Fibroblast of lung (primary cell): ENCODE measurements around the gene KHSRP. TPM values are rescaled to one million over a fixed set of nuclear protein-coding genes. Genes with fewer than 3 reads are reported as not detected.
A peak's percentile ranks its signal among the peaks of the same experiment; 100 is the strongest.

Experiments used
- DNase-seq, 2 donors: peaks; one replicate each; pipeline versions ENCODE4 v3.0.0 to v3.0.0-alpha.2; 2010; ENCODE audit warnings: low read depth in 2 of 2
- H2AFZ ChIP-seq: 2 replicates; pipeline ENCODE4 v1.5.1; 2012; ENCODE audit warnings: low read length, control low read depth, inconsistent platforms
- H3K27ac ChIP-seq: 2 replicates; pipeline ENCODE4 v1.5.1; 2011; ENCODE audit warnings: low read length, control low read depth; ENCODE audit not compliant: insufficient read depth
- H3K27me3 ChIP-seq: 2 replicates; pipeline ENCODE4 v1.5.1; 2011; ENCODE audit warnings: mild to moderate bottlenecking, low read length; ENCODE audit not compliant: control insufficient read depth, insufficient read depth
- H3K36me3 ChIP-seq: 2 replicates; pipeline ENCODE4 v1.5.1; 2011; ENCODE audit warnings: low read length; ENCODE audit not compliant: control insufficient read depth, insufficient read depth
- H3K4me1 ChIP-seq: 2 replicates; pipeline ENCODE4 v1.5.1; 2011; ENCODE audit warnings: low read length; ENCODE audit not compliant: control insufficient read depth, insufficient read depth; ENCODE audit errors: extremely low read depth
- H3K4me2 ChIP-seq: 2 replicates; pipeline ENCODE4 v1.5.1; 2011; ENCODE audit warnings: low read length, control low read depth; ENCODE audit not compliant: insufficient read depth; ENCODE audit errors: extremely low read depth
- H3K4me3 ChIP-seq, 4 experiments: fragments of 200-600 bp in 1 of 4; sonication (generic) in 1 of 4; replicated peaks in 1 of 4; 2 replicates each; pipeline ENCODE4 v1.5.1; 2011 to 2016; ENCODE audit warnings: low read length in 4 of 4, low read depth in 3 of 4, mild to moderate bottlenecking in 3 of 4, control low read depth in 2 of 4, inconsistent platforms in 1 of 4, mixed read lengths in 1 of 4; ENCODE audit not compliant: insufficient read depth in 1 of 4; ENCODE audit errors: control extremely low read depth in 1 of 4
- H3K79me2 ChIP-seq: 2 replicates; pipeline ENCODE4 v1.5.1; 2012; ENCODE audit warnings: mild to moderate bottlenecking, low read length, inconsistent platforms; ENCODE audit not compliant: control insufficient read depth, insufficient read depth
- H3K9ac ChIP-seq: 2 replicates; pipeline ENCODE4 v1.5.1; 2011; ENCODE audit warnings: mild to moderate bottlenecking, low read length, control low read depth; ENCODE audit not compliant: insufficient read depth
- H3K9me3 ChIP-seq: 2 replicates; pipeline ENCODE4 v1.5.1; 2012; ENCODE audit warnings: low read depth, low read length; ENCODE audit not compliant: control insufficient read depth, insufficient read depth
- H4K20me1 ChIP-seq: 2 replicates; pipeline ENCODE4 v1.5.1; 2011; ENCODE audit warnings: low read length; ENCODE audit not compliant: control insufficient read depth, insufficient read depth; ENCODE audit errors: extremely low read depth
- CTCF ChIP-seq, 2 donors: IDR thresholded peaks in 1 of 2; conservative IDR thresholded peaks in 1 of 2; 1 replicate in 1 of 2; 2 replicates in 1 of 2; pipeline ENCODE4 v1.5.1; 2011 to 2012; ENCODE audit warnings: low read length in 2 of 2, control low read depth in 1 of 2, inconsistent platforms in 1 of 2, low read depth in 1 of 2, mild to moderate bottlenecking in 1 of 2
- EZH2 ChIP-seq: IDR thresholded peaks from 2 replicates; pipeline ENCODE4 v1.5.1; 2012; ENCODE audit warnings: low read length, control low read depth, mild to moderate bottlenecking; ENCODE audit errors: missing control alignments
- polyA plus RNA-seq, 2 donors: library from polyadenylated mRNA; depleted of rRNA in 1 of 2; stranded (reverse) in 1 of 2; unstranded in 1 of 2; fragments of >200 nt; gene quantifications; 2 replicates each; pipeline ENCODE4 v1.2.1, GENCODE V29; 2011 to 2012; ENCODE audit warnings: missing spikeins in 1 of 2
- total RNA-seq: library from RNA; depleted of rRNA; stranded (reverse); fragments of >200 nt; gene quantifications from 2 replicates; pipeline ENCODE4 v1.2.1, GENCODE V29; 2014

Gene KHSRP
- total and polyA plus RNA-seq, 2 donors (not counting 1 experiment from before 2014, with no cell fraction given) = 66.0 to 93.5 TPM

- H2AFZ ChIP-seq = no peak overlapping the region
Measured at GRCh38 chr19:6417713-6418561, 6.7 kb downstream of the KHSRP start.

DNA sequence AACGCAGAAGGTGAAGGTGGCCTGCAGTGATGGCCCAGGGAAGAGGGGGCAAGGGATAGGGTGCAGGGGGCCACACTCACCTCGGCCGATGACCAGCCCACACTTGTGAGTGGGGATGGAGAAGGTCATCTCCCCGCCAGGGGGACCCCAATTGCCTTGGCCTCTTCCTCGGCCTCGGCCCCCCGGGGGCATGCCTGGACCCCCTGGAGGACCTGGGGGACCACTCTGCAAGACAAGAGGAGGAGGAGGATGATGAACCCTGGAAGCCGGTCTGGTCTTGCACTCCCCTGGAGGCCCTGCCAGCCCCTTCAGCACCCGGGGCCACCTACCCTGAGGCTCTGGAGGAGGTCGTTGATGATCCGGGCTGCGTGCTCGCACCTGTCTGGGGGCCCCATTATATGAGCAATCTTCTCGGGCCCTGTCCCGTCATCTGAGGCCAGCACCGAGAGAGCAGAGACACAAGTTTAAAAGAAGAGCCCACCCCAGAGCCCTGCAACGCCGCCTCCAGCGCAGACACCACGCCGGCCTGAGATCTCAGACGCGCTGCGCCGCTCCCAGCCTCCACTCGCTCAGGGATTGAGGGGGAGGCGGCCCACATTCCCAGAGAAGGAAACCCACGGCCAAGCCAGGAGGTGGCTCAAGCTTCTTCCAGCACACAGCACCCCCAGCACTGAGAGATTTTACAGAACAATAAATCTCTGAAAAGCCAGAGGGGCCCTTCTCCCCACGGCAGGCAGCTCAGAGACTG lies 7.8 kb downstream of the KHSRP start:
- peaks cover 49% of the 10 kb centered on the region for H3K36me3 ChIP-seq
- no peak for DNase-seq
- TF ChIP-seq EZH2 (no peak), CTCF (conservative IDR thresholded peaks at IDR 0.05 in 1 of 2, IDR thresholded peaks at IDR 0.05 in 1 of 2; ENCODE audit: low read depth in 1 of 2, low read length in 2 of 2) (no peak)

More at GRCh38 chr19:6417713-6418561, 6.7 kb downstream of the KHSRP start:
- H3K4me3 ChIP-seq = no peak overlapping the region
- H4K20me1 ChIP-seq = peaks cover 6% of the 10 kb centered on the region
- no peaks in the 10 kb centered on the region for H3K27me3 ChIP-seq
- peaks cover 43% of the 10 kb centered on the region for H3K79me2 ChIP-seq
- H3K9me3 ChIP-seq = no peaks in the 10 kb centered on the region
- DNase-seq = peak; percentile 13 to 29
- H3K4me2 ChIP-seq = no peak overlapping the region
- H3K27ac ChIP-seq = no peak overlapping the region
- peaks cover 52% of the 10 kb centered on the region for H3K36me3 ChIP-seq
- no peak overlapping the region for H3K9ac ChIP-seq
- no peak for TF ChIP-seq EZH2
- peak; percentile 32 to 45 for TF ChIP-seq CTCF (conservative IDR thresholded peaks at IDR 0.05 in 1 of 2, IDR thresholded peaks at IDR 0.05 in 1 of 2; ENCODE audit: low read depth in 1 of 2, low read length in 2 of 2)
- H3K4me1 ChIP-seq = peaks cover 4% of the 10 kb centered on the region

GRCh38 chr19:6415591-6416190 lies 8.9 kb downstream of the KHSRP start:
- Histone ChIP-seq H3K4me2 (no peak overlapping the region), H3K9ac (no peak overlapping the region), H3K27ac (no peak overlapping the region), H2AFZ (no peak overlapping the region), H3K4me3 (no peak overlapping the region), H3K4me1 (no peaks in the 10 kb centered on the region), H3K36me3 (peaks cover 42% of the 10 kb centered on the region), H3K9me3 (no peaks in the 10 kb centered on the region), H4K20me1 (no peaks in the 10 kb centered on the region), H3K27me3 (no peaks in the 10 kb centered on the region), H3K79me2 (peaks cover 20% of the 10 kb centered on the region)
- no peak for DNase-seq
- TF ChIP-seq CTCF (conservative IDR thresholded peaks at IDR 0.05 in 1 of 2, IDR thresholded peaks at IDR 0.05 in 1 of 2; ENCODE audit: low read depth in 1 of 2, low read length in 2 of 2) (no peak), EZH2 (no peak)

More for the DNA sequence above, 7.8 kb downstream of the KHSRP start:
- Histone ChIP-seq H3K4me1 (no peaks in the 10 kb centered on the region), H3K4me2 (no peak overlapping the region), H3K27me3 (no peaks in the 10 kb centered on the region), H3K9me3 (no peaks in the 10 kb centered on the region), H3K9ac (no peak overlapping the region), H3K79me2 (peaks cover 32% of the 10 kb centered on the region), H4K20me1 (peaks cover 2% of the 10 kb centered on the region), H3K27ac (no peak overlapping the region), H3K4me3 (no peak overlapping the region), H2AFZ (no peak overlapping the region)
